Measurements from ENCODE around the gene AP4E1. TPM values are rescaled to one million over a fixed set of nuclear protein-coding genes. Genes with fewer than 3 reads are reported as not detected.

AP4E1 gene
- polyA plus RNA-seq, 1 donor (not counting 4 experiments of a cell fraction or from before 2014, with no cell fraction given), result 7.9 TPM

DNA sequence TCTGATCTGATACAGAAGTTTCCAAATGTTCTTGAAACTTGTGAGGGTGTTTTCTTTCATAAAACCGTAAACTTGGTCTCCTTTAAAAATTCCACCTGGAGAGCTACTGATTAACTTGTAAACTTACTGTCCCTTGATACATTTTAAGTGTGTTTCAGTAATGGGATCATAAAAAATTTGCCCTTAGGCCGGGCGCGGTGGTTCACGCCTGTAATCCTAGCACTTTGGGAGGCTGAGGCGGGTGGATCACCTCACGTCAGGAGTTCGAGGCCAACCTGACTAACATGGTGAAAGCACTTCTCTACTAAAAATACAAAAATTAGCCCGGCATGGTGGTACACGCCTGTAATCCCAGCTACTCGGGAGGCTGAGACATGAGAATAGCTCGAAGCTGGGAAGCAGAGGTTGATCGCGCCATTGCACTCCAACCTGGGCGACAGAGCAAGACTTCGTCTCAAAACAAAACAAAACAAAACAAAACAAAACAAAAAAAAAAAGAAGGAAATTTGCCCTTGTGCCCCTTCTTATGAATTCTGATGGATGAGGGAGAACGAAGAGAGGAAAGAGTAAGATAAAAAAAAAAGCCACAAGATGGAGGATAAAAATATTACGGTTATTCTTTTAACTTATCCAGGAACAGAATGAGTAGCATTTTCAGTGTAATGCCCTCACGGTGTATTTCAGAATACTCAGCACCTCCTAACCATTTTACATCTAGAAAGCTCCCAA, 32.1 kb upstream of the AP4E1 start:
- Histone ChIP-seq H3K9me1 (ENCODE audit: control insufficient read depth, extremely low read depth, insufficient read depth, low read length) (no peaks in the 10 kb centered on the region), H3K36me3 (ENCODE audit: control insufficient read depth in 2 of 2, extremely low read depth in 1 of 2, insufficient read depth in 2 of 2, low read length in 2 of 2) (no peaks in the 10 kb centered on the region), H2AFZ (ENCODE audit: control insufficient read depth, low read length) (peak overlapping the region; percentile 91), H3K79me2 (ENCODE audit: control insufficient read depth, insufficient read depth, low read length) (no peaks in the 10 kb centered on the region), H3K4me3 (ENCODE audit: control insufficient read depth in 2 of 3, extremely low read depth in 1 of 3, insufficient read depth in 2 of 3, low read depth in 1 of 3, low read length in 3 of 3) (peak overlapping the region in 2 of 3 experiments; percentile 57 to 62), H4K20me1 (ENCODE audit: control insufficient read depth, extremely low read depth, insufficient read depth, low read length) (no peaks in the 10 kb centered on the region), H3K9ac (ENCODE audit: control insufficient read depth, extremely low read depth, insufficient read depth, low read length) (peak overlapping the region; percentile 61), H3K27ac (ENCODE audit: control insufficient read depth, insufficient read depth, low read length) (peak overlapping the region; percentile 46), H3K27me3 (ENCODE audit: control insufficient read depth, extremely low read depth, insufficient read depth, low read length) (peaks cover 3% of the 10 kb centered on the region), H3K4me1 (ENCODE audit: control insufficient read depth, extremely low read depth, insufficient read depth, low read length) (peaks cover 29% of the 10 kb centered on the region), H3K4me2 (ENCODE audit: control insufficient read depth, extremely low read depth, insufficient read depth, low read depth, low read length) (peak overlapping the region; percentile 83), H3K9me3 (ENCODE audit: control insufficient read depth, low read depth, low read length) (no peaks in the 10 kb centered on the region)
- FAIRE-seq (no peak), DNase-seq (ENCODE audit: low read depth, low spot score) (no peak)
- no peak for TF ChIP-seq EZH2 (IDR thresholded peaks at IDR 0.05; ENCODE audit: low read length)
- no peak for TF ChIP-seq CTCF (optimal IDR thresholded peaks at IDR 0.05 in 1 of 3, IDR thresholded peaks at IDR 0.05 in 1 of 3, conservative IDR thresholded peaks at IDR 0.05 in 1 of 3; ENCODE audit: extremely low read depth in 1 of 3, insufficient read depth in 2 of 3, low read length in 3 of 3)
- dilution Hi-C loops (cut with MboI; ENCODE audit: extremely low pct_ligation_motif_present, low sequenced_read_pairs), result no loop called here

GRCh38 chr15:50876989-50877360, 31.5 kb upstream of the AP4E1 start:
- no peak for TF ChIP-seq EZH2 (IDR thresholded peaks at IDR 0.05; ENCODE audit: low read length)
- TF ChIP-seq CTCF (optimal IDR thresholded peaks at IDR 0.05 in 1 of 3, IDR thresholded peaks at IDR 0.05 in 1 of 3, conservative IDR thresholded peaks at IDR 0.05 in 1 of 3; ENCODE audit: extremely low read depth in 1 of 3, insufficient read depth in 2 of 3, low read length in 3 of 3), result peak; percentile 92 to 99 (median 93)
- Histone ChIP-seq H3K27ac (ENCODE audit: control insufficient read depth, insufficient read depth, low read length) (peak overlapping the region; percentile 46), H3K9me1 (ENCODE audit: control insufficient read depth, extremely low read depth, insufficient read depth, low read length) (no peaks in the 10 kb centered on the region), H3K27me3 (ENCODE audit: control insufficient read depth, extremely low read depth, insufficient read depth, low read length) (no peaks in the 10 kb centered on the region), H3K36me3 (ENCODE audit: control insufficient read depth in 2 of 2, extremely low read depth in 1 of 2, insufficient read depth in 2 of 2, low read length in 2 of 2) (no peaks in the 10 kb centered on the region), H3K4me2 (ENCODE audit: control insufficient read depth, extremely low read depth, insufficient read depth, low read depth, low read length) (peak overlapping the region; percentile 83), H4K20me1 (ENCODE audit: control insufficient read depth, extremely low read depth, insufficient read depth, low read length) (no peaks in the 10 kb centered on the region), H3K4me3 (ENCODE audit: control insufficient read depth in 2 of 3, extremely low read depth in 1 of 3, insufficient read depth in 2 of 3, low read depth in 1 of 3, low read length in 3 of 3) (peak overlapping the region in 2 of 3 experiments; percentile 57 to 62), H3K4me1 (ENCODE audit: control insufficient read depth, extremely low read depth, insufficient read depth, low read length) (peaks cover 35% of the 10 kb centered on the region), H3K79me2 (ENCODE audit: control insufficient read depth, insufficient read depth, low read length) (no peaks in the 10 kb centered on the region), H2AFZ (ENCODE audit: control insufficient read depth, low read length) (peak overlapping the region; percentile 91), H3K9ac (ENCODE audit: control insufficient read depth, extremely low read depth, insufficient read depth, low read length) (peak overlapping the region; percentile 61), H3K9me3 (ENCODE audit: control insufficient read depth, low read depth, low read length) (no peaks in the 10 kb centered on the region)
- FAIRE-seq, result peak; percentile 86
- dilution Hi-C loops (cut with MboI; ENCODE audit: extremely low pct_ligation_motif_present, low sequenced_read_pairs), result no loop called here
- no peak for DNase-seq (ENCODE audit: low read depth, low spot score)

Data from keratinocyte (primary cell).